ENCODE measurements around the gene FBXW7.

Gene FBXW7

GRCh38 chr4:152352622-152353116 lies 183.2 kb downstream of the FBXW7 start:
- H3K36me3 Mint-ChIP-seq (ENCODE audit: low read depth) = no peaks in the 10 kb centered on the region
- H3K9me3 Mint-ChIP-seq = no peaks in the 10 kb centered on the region
- TF ChIP-seq CTCF (IDR thresholded peaks at IDR 0.05; ENCODE audit: unreplicated experiment in 3 of 3) = no peak
- peak overlapping the region; percentile 85 to 91 (median 90) for H3K27ac Mint-ChIP-seq
- peak overlapping the region; percentile 79 to 91 (median 83) for H3K4me3 Mint-ChIP-seq
- H3K4me1 Mint-ChIP-seq = peaks cover 9% of the 10 kb centered on the region
- no peaks in the 10 kb centered on the region for H3K27me3 Mint-ChIP-seq (ENCODE audit: low read depth)

GRCh38 chr4:152352215-152352614 lies 183.7 kb downstream of the FBXW7 start:
- H3K36me3 Mint-ChIP-seq (ENCODE audit: low read depth) = peaks cover under 1% of the 10 kb centered on the region
- H3K4me3 Mint-ChIP-seq = peak overlapping the region; percentile 79 to 91 (median 83)
- TF ChIP-seq CTCF (IDR thresholded peaks at IDR 0.05; ENCODE audit: unreplicated experiment in 3 of 3) = no peak
- no peaks in the 10 kb centered on the region for H3K27me3 Mint-ChIP-seq (ENCODE audit: low read depth)
- peaks cover 9% of the 10 kb centered on the region for H3K4me1 Mint-ChIP-seq
- no peaks in the 10 kb centered on the region for H3K9me3 Mint-ChIP-seq
- peak overlapping the region; percentile 85 to 91 (median 90) for H3K27ac Mint-ChIP-seq

- H3K4me3 Mint-ChIP-seq = peak overlapping the region; percentile 70 to 75 (median 73)
- peak overlapping the region; percentile 24 to 65 (median 48) for H3K27ac Mint-ChIP-seq
- H3K27me3 Mint-ChIP-seq (ENCODE audit: low read depth) = no peaks in the 10 kb centered on the region
- TF ChIP-seq CTCF (IDR thresholded peaks at IDR 0.05; ENCODE audit: unreplicated experiment in 3 of 3) = no peak
- H3K36me3 Mint-ChIP-seq (ENCODE audit: low read depth) = peaks cover 11% of the 10 kb centered on the region
- peaks cover 9% of the 10 kb centered on the region for H3K4me1 Mint-ChIP-seq
- no peaks in the 10 kb centered on the region for H3K9me3 Mint-ChIP-seq
Observed at GRCh38 chr4:152351080-152351479, 184.8 kb downstream of the FBXW7 start.

- Mint-ChIP-seq H3K9me3 (no peaks in the 10 kb centered on the region), H3K27ac (no peak overlapping the region), H3K4me3 (peak overlapping the region in 1 of 3 experiments; percentile 6), H3K27me3 (ENCODE audit: low read depth) (no peaks in the 10 kb centered on the region), H3K36me3 (ENCODE audit: low read depth) (peaks cover 15% of the 10 kb centered on the region), H3K4me1 (peaks cover 9% of the 10 kb centered on the region)
- TF ChIP-seq CTCF (IDR thresholded peaks at IDR 0.05; ENCODE audit: unreplicated experiment in 3 of 3) = peak; percentile 26 to 47 (median 42)
Observed at GRCh38 chr4:152348670-152349069, 187.2 kb downstream of the FBXW7 start.

- Mint-ChIP-seq H3K36me3 (ENCODE audit: low read depth) (peaks cover 22% of the 10 kb centered on the region), H3K9me3 (no peaks in the 10 kb centered on the region), H3K27ac (peak overlapping the region in 2 of 3 experiments; percentile 46 to 52), H3K27me3 (ENCODE audit: low read depth) (no peaks in the 10 kb centered on the region), H3K4me3 (no peak overlapping the region), H3K4me1 (peaks cover 5% of the 10 kb centered on the region)
- TF ChIP-seq CTCF (IDR thresholded peaks at IDR 0.05; ENCODE audit: unreplicated experiment in 3 of 3) = no peak
Observed at GRCh38 chr4:152346979-152347378, 188.9 kb downstream of the FBXW7 start.

- H3K4me3 Mint-ChIP-seq = no peak overlapping the region
- TF ChIP-seq CTCF (IDR thresholded peaks at IDR 0.05; ENCODE audit: unreplicated experiment in 3 of 3) = no peak
- no peaks in the 10 kb centered on the region for H3K9me3 Mint-ChIP-seq
- peaks cover 27% of the 10 kb centered on the region for H3K36me3 Mint-ChIP-seq (ENCODE audit: low read depth)
- peak overlapping the region in 2 of 3 experiments; percentile 46 to 52 for H3K27ac Mint-ChIP-seq
- H3K27me3 Mint-ChIP-seq (ENCODE audit: low read depth) = no peaks in the 10 kb centered on the region
- H3K4me1 Mint-ChIP-seq = peaks cover 5% of the 10 kb centered on the region
Observed at GRCh38 chr4:152346526-152346925, 189.4 kb downstream of the FBXW7 start.
